GM12873 (cell line): Measurements from ENCODE around the gene NUBP2.

ENCODE experiments used
- CTCF ChIP-seq: IDR thresholded peaks from 2 replicates; pipeline ENCODE4 v1.5.1; 2012; ENCODE audit warnings: low read depth, mild to moderate bottlenecking, moderate library complexity, low read length, control low read depth; ENCODE audit not compliant: insufficient read depth; ENCODE audit errors: missing control alignments

The NUBP2 gene

GRCh38 chr16:1818204-1818872 lies 35.6 kb downstream of the NUBP2 start:
- TF ChIP-seq CTCF: no peak

GRCh38 chr16:1818873-1819525 lies 36.2 kb downstream of the NUBP2 start:
- TF ChIP-seq CTCF: no peak

- no peak for TF ChIP-seq CTCF
Observed at GRCh38 chr16:1819611-1820010, 36.9 kb downstream of the NUBP2 start.

GRCh38 chr16:1820096-1820945 lies 37.6 kb downstream of the NUBP2 start:
- no peak for TF ChIP-seq CTCF

- TF ChIP-seq CTCF: no peak
Observed at GRCh38 chr16:1820946-1821290, 38.2 kb downstream of the NUBP2 start.

GRCh38 chr16:1821861-1822611 lies 39.3 kb downstream of the NUBP2 start:
- TF ChIP-seq CTCF: no peak
